IMR-90 (cell line): ENCODE data around the gene LONP1. TPM values are rescaled to one million over a fixed set of nuclear protein-coding genes. Genes with fewer than 3 reads are reported as not detected.

ENCODE experiments used
- ATAC-seq: fragments of 200-7000 bp; cut with Tn5 transposase; 2 replicates; pipeline ENCODE4 v1.9.1; 2020; ENCODE audit warnings: low read depth, mild to moderate bottlenecking, moderate library complexity
- BruUV-seq: library from RNA; stranded (reverse); fragments of 400-500 nt; replicated peaks from 2 replicates; lab custom pipeline; 2021; lab: Mats Ljungman, UMichigan
- CTCF ChIA-PET: fragments of 300-600 bp; formaldehyde crosslinking; extraction: SDS; loops from one replicate; lab custom pipeline; 2021; ENCODE audit warnings: antibody characterized with exemption; lab: Yijun Ruan, JAX
- POLR2A ChIA-PET: fragments of 300-600 bp; sonication (Branson Sonifier 250); formaldehyde crosslinking; loops from one replicate; lab custom pipeline; 2022; ENCODE audit warnings: antibody characterized with exemption; ENCODE audit not compliant: unreplicated experiment; lab: Charles Lee
- DNase-seq: peaks from one replicate; pipeline ENCODE4 v3.0.0; 2013
- H2AFZ ChIP-seq: replicated peaks from 2 replicates; pipeline ENCODE3; 2013; ENCODE audit warnings: low read length, mild to moderate bottlenecking; ENCODE audit not compliant: poor library complexity
- H2AK5ac ChIP-seq: 2 replicates; pipeline ENCODE4 v1.6.1; 2013; ENCODE audit warnings: low read depth, low read length, inconsistent platforms
- H2AK9ac ChIP-seq: replicated peaks from 2 replicates; pipeline ENCODE3; 2013; ENCODE audit warnings: mild to moderate bottlenecking, low read depth, low read length, moderate library complexity; ENCODE audit not compliant: poor library complexity
- H2BK120ac ChIP-seq: 2 replicates; pipeline ENCODE4 v1.6.1; 2013; ENCODE audit warnings: low read depth, low read length, inconsistent platforms
- H2BK15ac ChIP-seq: 3 replicates; pipeline ENCODE4 v1.6.1; 2013; ENCODE audit warnings: low read depth, low read length, inconsistent platforms
- H2BK20ac ChIP-seq: 2 replicates; pipeline ENCODE4 v1.6.1; 2013; ENCODE audit warnings: low read depth, mild to moderate bottlenecking, inconsistent platforms, low read length, moderate library complexity
- H2BK5ac ChIP-seq: 2 replicates; pipeline ENCODE4 v1.6.1; 2013; ENCODE audit warnings: mild to moderate bottlenecking, low read depth, low read length, inconsistent platforms; ENCODE audit not compliant: poor library complexity, severe bottlenecking
- H3K14ac ChIP-seq: replicated peaks from 2 replicates; pipeline ENCODE4 v1.6.1; 2013; ENCODE audit warnings: low read depth, low read length, inconsistent platforms
- H3K18ac ChIP-seq: 2 replicates; pipeline ENCODE4 v1.6.1; 2013; ENCODE audit warnings: low read depth, low read length, control low read depth
- H3K23ac ChIP-seq: 2 replicates; pipeline ENCODE4 v1.6.1; 2013; ENCODE audit warnings: low read depth, low read length, inconsistent platforms
- H3K27ac ChIP-seq: 2 replicates; pipeline ENCODE4 v1.5.1; 2013; ENCODE audit warnings: mild to moderate bottlenecking, control low read depth, low read length; ENCODE audit not compliant: insufficient read depth
- H3K27me3 ChIP-seq: 2 replicates; pipeline ENCODE4 v1.6.1; 2013; ENCODE audit warnings: low read length; ENCODE audit not compliant: control insufficient read depth, insufficient read depth
- H3K36me3 ChIP-seq: 2 replicates; pipeline ENCODE4 v1.6.1; 2013; ENCODE audit warnings: low read length, mixed read lengths; ENCODE audit not compliant: control insufficient read depth, insufficient read depth
- H3K4ac ChIP-seq: 2 replicates; pipeline ENCODE4 v1.6.1; 2013; ENCODE audit warnings: low read depth, low read length, inconsistent platforms
- H3K4me1 ChIP-seq: 2 replicates; pipeline ENCODE4 v1.6.1; 2013; ENCODE audit warnings: low read length, mixed read lengths; ENCODE audit not compliant: control insufficient read depth, insufficient read depth
- H3K4me2 ChIP-seq: 2 replicates; pipeline ENCODE4 v1.6.1; 2013; ENCODE audit warnings: low read depth, mild to moderate bottlenecking, control low read depth, low read length, moderate library complexity
- H3K4me3 ChIP-seq: 2 replicates; pipeline ENCODE4 v1.5.1; 2013; ENCODE audit warnings: low read depth, mild to moderate bottlenecking, control low read depth, low read length, moderate library complexity; ENCODE audit not compliant: insufficient read depth
- H3K56ac ChIP-seq: 2 replicates; pipeline ENCODE4 v1.6.1; 2013; ENCODE audit warnings: low read length, inconsistent platforms; ENCODE audit not compliant: insufficient read depth; ENCODE audit errors: extremely low read depth
- H3K79me1 ChIP-seq, 2 experiments: 2 replicates each; pipeline ENCODE4 v1.6.1; 2013; ENCODE audit warnings: low read length in 2 of 2, inconsistent platforms in 1 of 2, low read depth in 1 of 2
- H3K9ac ChIP-seq: 2 replicates; pipeline ENCODE4 v1.6.1; 2013; ENCODE audit warnings: low read depth, low read length, control low read depth
- H3K9me1 ChIP-seq: 2 replicates; pipeline ENCODE4 v1.6.1; 2013; ENCODE audit warnings: low read length, inconsistent platforms; ENCODE audit not compliant: insufficient read depth
- H3K9me3 ChIP-seq: 2 replicates; pipeline ENCODE4 v1.6.1; 2013; ENCODE audit warnings: low read length; ENCODE audit not compliant: control insufficient read depth, insufficient read depth
- H4K20me1 ChIP-seq: 2 replicates; pipeline ENCODE4 v1.6.1; 2013; ENCODE audit warnings: low read length, inconsistent platforms; ENCODE audit not compliant: insufficient read depth
- H4K5ac ChIP-seq: 2 replicates; pipeline ENCODE4 v1.6.1; 2013; ENCODE audit warnings: mild to moderate bottlenecking, low read depth, low read length, control low read depth
- H4K8ac ChIP-seq, 2 experiments: 2 replicates each; pipeline ENCODE4 v1.6.1; 2013; ENCODE audit warnings: low read depth in 2 of 2, low read length in 2 of 2, control low read depth in 1 of 2, inconsistent platforms in 1 of 2
- H4K91ac ChIP-seq: 2 replicates; pipeline ENCODE4 v1.6.1; 2013; ENCODE audit warnings: low read depth, low read length, inconsistent platforms; ENCODE audit not compliant: insufficient read depth
- BHLHE40 ChIP-seq: fragments of 150-350 bp; IDR thresholded peaks from 2 replicates; pipeline ENCODE4 v1.6.1; 2016; ENCODE audit warnings: mild to moderate bottlenecking, low read depth, low read length
- CEBPB ChIP-seq: IDR thresholded peaks from 2 replicates; pipeline ENCODE4 v1.6.1; 2012; ENCODE audit warnings: low read depth, low read length, improper control_type of control experiment
- MXI1 ChIP-seq: IDR thresholded peaks from 2 replicates; pipeline ENCODE4 v1.6.1; 2012; ENCODE audit warnings: low read depth, mild to moderate bottlenecking, low read length, moderate library complexity, borderline replicate concordance
- NFE2L2 ChIP-seq: fragments of 150-350 bp; IDR thresholded peaks from 2 replicates; pipeline ENCODE4 v1.6.1; 2016; ENCODE audit warnings: low read depth, mild to moderate bottlenecking, low read length
- RAD21 ChIP-seq: IDR thresholded peaks from 2 replicates; pipeline ENCODE4 v1.6.1; 2012; ENCODE audit warnings: low read length, improper control_type of control experiment
- WGBS, 2 experiments: methylation state at CpG; one replicate each; pipeline versions ENCODE4 v1.1.5 to v1.1.7; 2013; ENCODE audit warnings: missing lambda C conversion rate in 2 of 2; ENCODE audit not compliant: insufficient read length in 1 of 2; ENCODE audit errors: extremely low coverage in 2 of 2; 5-methylcytosine and 5-hydroxymethylcytosine counted together
- dilution Hi-C: fragments of 300-500 bp; cut with HindIII; formaldehyde crosslinking; loops from one replicate; pipeline ENCODE4 v1.14.3; 2018; ENCODE audit warnings: low sequenced_read_pairs; ENCODE audit not compliant: unreplicated experiment
- in situ Hi-C: fragments of 300-500 bp; cut with MboI; formaldehyde crosslinking; loops from 3 replicates; pipeline ENCODE4 v1.14.3; 2019; ENCODE audit warnings: low sequenced_read_pairs, inconsistent platforms, mixed read lengths
- intact Hi-C: fragments of 100-400 bp; cut with micrococcal nuclease; formaldehyde crosslinking; loops from 2 replicates; pipeline ENCODE4 v1.10.0; 2022
- polyA plus RNA-seq, 3 experiments: library from polyadenylated mRNA; depleted of rRNA; stranded (reverse); fragments of >200 nt; gene quantifications; 2 replicates each; pipeline ENCODE4 v1.2.3, GENCODE V29; 2012; ENCODE audit warnings: low replicate concordance in 1 of 3
- total RNA-seq: library from RNA; depleted of rRNA; stranded (reverse); fragments of >200 nt; gene quantifications from 2 replicates; pipeline ENCODE4 v1.2.3, GENCODE V29; 2012
- TF ChIP-seq, protein P1 (sequence below): conservative IDR thresholded peaks from 2 replicates; pipeline ENCODE4 v1.5.1; 2012; ENCODE audit warnings: mild to moderate bottlenecking, low read depth, low read length, improper control_type of control experiment

Gene LONP1
- total and polyA plus RNA-seq, 2 of the 4 experiments (the other 2 are of a cell fraction) = 64.2 to 93.2 TPM

DNA sequence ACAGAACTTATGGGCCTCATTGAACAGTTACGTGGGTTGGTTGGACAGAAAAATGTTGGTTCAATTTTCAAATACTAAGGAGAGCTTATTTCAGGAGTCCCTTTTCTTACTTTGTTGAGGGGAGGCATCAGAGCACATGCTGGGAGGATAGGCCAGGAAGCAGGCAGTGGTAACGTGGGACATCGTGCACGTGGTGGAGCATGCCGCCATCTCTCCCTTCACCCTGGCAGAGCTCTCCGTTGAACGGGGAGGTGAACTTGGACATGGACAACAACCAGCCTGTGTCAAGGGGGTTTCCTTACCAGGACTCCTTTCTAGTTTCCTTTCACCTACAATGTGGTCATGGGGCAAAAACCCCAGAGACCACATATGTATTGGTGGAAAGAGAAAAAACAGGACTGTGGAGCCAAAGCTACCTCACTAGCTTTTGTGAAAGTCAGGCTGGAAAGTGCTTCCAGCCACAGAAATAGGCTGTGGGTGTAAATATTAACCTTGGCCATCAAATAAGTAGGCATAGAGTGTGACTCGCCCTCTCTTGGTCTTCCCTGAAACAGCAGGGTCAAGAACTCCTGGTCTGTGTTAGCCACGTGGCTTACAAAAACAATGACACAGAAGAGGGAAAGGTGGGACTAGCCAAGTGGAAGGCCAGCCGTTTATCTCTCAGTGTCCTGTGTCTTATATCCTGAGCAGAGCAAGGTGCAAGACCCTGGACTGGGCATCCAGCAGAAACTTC is 54.0 kb downstream of the LONP1 start (continued):
- no peak for TF ChIP-seq BHLHE40

GRCh38 chr19:5664515-5664914 is 55.4 kb downstream of the LONP1 start:
- Histone ChIP-seq H3K36me3 (peaks cover 79% of the 10 kb centered on the region), H3K18ac (no peak overlapping the region), H4K20me1 (peaks cover 35% of the 10 kb centered on the region), H2AFZ (no peak overlapping the region), H3K9me3 (no peaks in the 10 kb centered on the region), H4K91ac (no peak overlapping the region), H2AK5ac (no peak overlapping the region), H2BK15ac (no peak overlapping the region), H3K79me1 (peaks cover 2 to 55% of the 10 kb centered on the region in 2 experiments; a peak in 3 of 4 replicates), H3K9ac (no peak overlapping the region), H3K14ac (no peak overlapping the region), H2BK5ac (no peak overlapping the region), H3K9me1 (peaks cover 6% of the 10 kb centered on the region; the same call in 1 of the 2 replicates), H4K5ac (no peak overlapping the region), H3K56ac (no peak overlapping the region), H3K4me1 (no peaks in the 10 kb centered on the region), H2BK20ac (no peak overlapping the region), H3K27ac (no peak overlapping the region), H3K4me2 (no peak overlapping the region), H3K23ac (no peak overlapping the region), H3K27me3 (no peaks in the 10 kb centered on the region), H3K4me3 (no peak overlapping the region), H3K4ac (no peak overlapping the region), H4K8ac (no peak overlapping the region), H2BK120ac (no peak overlapping the region), H2AK9ac (no peak overlapping the region)
- ChIA-PET POLR2A (no interaction called here), CTCF (no interaction called here)
- WGBS, 2 experiments = 86% methylated on average over 1 of the region's 2 CpGs; no CpG with 5 or more reads in 1 of the 2 experiments
- in situ Hi-C loops = no loop called here
- intact Hi-C loops = no loop called here
- ATAC-seq (no peak), DNase-seq (no peak)
- TF ChIP-seq CEBPB (no peak), MXI1 (no peak), RAD21 (no peak), NFE2L2 (no peak)
- TF ChIP-seq, protein P1, sequence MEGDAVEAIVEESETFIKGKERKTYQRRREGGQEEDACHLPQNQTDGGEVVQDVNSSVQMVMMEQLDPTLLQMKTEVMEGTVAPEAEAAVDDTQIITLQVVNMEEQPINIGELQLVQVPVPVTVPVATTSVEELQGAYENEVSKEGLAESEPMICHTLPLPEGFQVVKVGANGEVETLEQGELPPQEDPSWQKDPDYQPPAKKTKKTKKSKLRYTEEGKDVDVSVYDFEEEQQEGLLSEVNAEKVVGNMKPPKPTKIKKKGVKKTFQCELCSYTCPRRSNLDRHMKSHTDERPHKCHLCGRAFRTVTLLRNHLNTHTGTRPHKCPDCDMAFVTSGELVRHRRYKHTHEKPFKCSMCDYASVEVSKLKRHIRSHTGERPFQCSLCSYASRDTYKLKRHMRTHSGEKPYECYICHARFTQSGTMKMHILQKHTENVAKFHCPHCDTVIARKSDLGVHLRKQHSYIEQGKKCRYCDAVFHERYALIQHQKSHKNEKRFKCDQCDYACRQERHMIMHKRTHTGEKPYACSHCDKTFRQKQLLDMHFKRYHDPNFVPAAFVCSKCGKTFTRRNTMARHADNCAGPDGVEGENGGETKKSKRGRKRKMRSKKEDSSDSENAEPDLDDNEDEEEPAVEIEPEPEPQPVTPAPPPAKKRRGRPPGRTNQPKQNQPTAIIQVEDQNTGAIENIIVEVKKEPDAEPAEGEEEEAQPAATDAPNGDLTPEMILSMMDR = no peak
- BruUV-seq = no TSS peak
- dilution Hi-C loops = no loop called here
